Suppressor macrophage (primary cell): ENCODE results near the gene SH3YL1.

Experiments
- DNase-seq, 4 experiments: peaks; one replicate each; pipeline ENCODE4 v3.0.0-alpha.2; 2020 to 2022
- total RNA-seq, 17 experiments: gene quantifications; one replicate each; lab custom pipeline; 2026; ENCODE audit warnings: mixed read lengths in 6 of 17, inconsistent platforms in 3 of 17; lab: John Stamatoyannopoulos, UW

Gene SH3YL1, protein sequence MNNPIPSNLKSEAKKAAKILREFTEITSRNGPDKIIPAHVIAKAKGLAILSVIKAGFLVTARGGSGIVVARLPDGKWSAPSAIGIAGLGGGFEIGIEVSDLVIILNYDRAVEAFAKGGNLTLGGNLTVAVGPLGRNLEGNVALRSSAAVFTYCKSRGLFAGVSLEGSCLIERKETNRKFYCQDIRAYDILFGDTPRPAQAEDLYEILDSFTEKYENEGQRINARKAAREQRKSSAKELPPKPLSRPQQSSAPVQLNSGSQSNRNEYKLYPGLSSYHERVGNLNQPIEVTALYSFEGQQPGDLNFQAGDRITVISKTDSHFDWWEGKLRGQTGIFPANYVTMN
- total RNA-seq = 4.6 to 23.7 (median 14.2) reads per million in 17 experiments

- peak in 2 of 4 experiments; percentile 25 to 51 for DNase-seq
Measured at GRCh38 chr2:263774-264492, at the start of gene SH3YL1. TSS of gene SH3YL1 (minus strand) at chr2:264032. CDS start at chr2:263984, 48 bp downstream.

DNA sequence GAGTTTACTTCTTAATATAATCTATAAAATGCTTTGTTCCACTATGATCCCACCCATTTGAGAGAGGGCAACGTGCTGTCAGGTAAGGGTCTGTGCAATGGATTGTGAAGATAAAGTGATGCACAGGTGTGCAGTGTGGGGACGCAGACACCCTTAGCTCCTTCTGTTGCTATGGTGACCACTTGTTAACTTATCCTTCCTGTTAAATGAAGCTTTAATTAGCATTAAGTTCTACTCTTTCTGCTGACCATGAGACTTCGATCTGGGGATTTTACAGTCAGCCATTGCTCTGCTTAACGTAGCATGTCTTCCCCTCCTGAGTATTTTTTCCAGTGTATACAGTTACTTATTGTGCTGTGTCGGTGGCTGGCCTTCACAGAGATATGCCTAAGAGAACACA, 47.2 kb upstream of the SH3YL1 start:
- DNase-seq = no peak

DNA sequence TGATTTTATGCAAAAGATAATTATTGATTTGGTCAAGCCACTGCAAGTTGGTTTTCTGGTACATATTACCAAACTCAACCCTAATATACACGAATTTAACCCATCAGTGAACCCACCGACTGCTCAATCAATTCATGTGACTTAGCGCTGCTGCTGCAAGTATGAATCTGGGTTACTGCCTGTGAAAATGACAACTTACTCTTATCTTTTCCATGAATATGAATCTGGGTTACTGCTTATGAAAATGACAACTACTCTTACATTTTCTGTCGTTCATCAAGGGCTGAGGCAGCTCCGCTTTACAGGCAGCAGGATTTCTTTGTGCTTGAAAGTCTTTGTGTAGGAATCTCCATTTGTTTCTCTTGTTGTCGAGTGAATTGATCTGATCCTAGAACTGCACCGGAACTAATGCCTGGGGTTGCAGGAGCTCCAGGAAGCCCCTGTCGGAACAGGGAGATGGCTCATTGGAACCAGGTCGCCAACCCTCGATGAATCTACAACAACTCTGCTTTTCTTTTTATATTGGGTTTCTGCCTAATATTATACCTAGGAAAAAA, 46.2 kb upstream of the SH3YL1 start:
- no peak for DNase-seq

DNA sequence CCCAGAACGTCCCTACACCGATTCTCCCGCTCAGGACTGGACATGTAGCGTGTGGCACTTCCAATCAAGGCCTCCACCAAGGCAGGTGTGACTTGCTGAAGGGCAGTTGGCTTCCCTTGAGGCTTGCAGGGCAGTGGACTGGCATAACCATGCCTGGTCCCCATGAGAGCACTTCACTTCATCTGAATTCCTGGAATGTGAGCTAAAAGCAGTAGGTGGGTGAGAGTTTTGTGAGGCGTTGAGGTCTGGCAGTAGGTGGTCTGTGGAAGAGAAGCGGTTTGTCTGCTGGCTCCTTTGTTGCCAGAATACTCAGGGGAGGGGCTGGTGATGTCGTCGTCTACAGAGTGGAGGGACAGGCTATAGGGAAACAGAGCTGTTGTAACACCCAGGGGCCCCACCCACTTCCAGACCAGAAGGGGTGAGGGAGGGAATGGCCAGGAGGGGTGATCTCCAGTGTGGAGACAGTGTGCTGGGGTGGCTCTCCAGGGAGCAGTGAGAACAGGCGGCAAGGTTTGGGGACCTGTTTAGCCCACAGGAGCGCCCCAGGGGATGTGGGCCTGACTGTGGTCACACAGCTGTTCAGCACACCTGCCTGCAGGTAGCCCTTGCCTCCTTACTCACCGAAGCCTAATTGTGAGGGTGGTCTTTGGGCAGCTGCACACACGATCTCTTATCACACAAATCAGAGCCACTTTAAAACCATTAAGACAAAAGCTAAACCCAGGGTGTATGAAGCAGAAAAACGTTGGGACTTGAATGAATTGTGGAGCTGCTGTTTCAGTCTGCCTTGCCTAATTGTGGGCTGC, 45.5 kb upstream of the SH3YL1 start:
- DNase-seq = no peak

DNA sequence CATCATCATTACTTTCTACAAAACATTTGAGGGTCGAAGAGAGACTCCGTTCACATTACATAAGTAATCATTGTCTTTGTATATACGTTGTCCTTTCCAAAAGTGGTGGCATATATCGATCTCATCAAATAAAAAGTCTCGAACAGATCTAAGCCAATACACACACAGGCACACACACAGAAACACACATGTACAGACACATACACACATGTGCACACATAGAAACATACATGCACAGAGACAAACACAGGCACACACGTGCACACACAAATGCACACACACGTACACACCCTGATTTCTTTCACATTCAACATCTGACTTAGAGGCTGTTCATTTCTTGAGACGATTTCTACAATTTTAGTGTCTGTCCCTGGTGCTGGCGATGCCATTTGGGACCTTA, 41.5 kb upstream of the SH3YL1 start:
- DNase-seq = no peak

- DNase-seq = no peak
Measured at GRCh38 chr2:296354-296753, 32.5 kb upstream of the SH3YL1 start.

DNA sequence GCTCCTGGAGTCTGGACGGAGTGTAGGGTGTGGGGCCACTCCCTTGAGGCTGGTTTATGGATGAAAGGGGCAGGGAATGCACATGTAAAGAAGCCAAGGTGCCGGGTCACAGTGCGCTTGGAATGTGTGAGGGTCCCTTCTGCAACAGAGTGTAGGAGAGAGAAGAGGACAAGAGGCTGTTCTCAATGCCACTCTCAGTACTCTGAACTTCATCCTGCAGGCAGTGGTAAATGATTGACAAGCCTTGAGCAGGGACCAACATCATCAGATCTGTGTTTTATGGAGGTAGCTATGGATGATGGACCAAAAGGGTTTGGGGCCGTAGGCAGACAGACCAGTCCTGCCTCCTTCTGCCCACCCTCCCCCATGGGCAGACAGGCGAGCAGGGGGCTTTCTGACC, 31.3 kb upstream of the SH3YL1 start:
- DNase-seq = no peak

- DNase-seq = peak; percentile 58 to 83 (median 62)
Measured at GRCh38 chr2:290090-290722, 26.4 kb upstream of the SH3YL1 start.

DNA sequence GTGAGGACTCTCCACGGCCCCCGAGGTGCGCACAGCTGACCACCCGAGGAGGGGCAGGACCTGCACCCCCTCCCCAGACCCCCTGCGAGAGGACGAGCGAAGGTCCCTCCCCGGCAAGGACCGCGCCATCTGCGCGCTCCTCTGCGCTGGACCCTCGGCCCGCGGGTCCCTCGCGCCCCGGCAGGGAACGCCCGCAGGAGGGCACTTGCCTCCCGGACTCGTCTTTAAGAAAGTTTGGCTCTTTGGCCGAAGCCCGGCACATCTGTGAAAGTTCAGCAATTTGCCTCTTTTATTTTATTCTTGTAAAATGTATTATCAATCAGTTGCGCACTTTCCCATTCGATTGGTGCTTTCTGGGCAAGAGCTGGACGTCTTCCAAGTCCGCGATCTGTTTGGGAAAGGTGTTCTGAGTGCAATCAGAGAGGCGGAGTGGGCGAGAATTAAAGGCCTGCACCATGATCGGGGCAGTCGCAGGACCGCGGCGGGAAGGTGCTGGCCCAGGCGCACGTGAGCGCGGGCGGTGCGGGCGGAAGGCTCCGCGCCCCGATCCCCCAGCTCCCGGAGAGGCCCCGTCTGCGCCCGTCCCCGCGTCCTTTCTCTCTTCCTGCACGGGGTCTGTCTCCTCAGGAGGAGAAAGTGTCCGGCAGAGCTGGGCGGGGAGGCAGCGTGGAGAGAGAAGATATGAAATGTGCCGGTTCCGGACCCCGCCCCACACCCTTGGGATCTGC, 25.7 kb upstream of the SH3YL1 start:
- DNase-seq = peak in 1 of 4 experiments; percentile 15

DNA sequence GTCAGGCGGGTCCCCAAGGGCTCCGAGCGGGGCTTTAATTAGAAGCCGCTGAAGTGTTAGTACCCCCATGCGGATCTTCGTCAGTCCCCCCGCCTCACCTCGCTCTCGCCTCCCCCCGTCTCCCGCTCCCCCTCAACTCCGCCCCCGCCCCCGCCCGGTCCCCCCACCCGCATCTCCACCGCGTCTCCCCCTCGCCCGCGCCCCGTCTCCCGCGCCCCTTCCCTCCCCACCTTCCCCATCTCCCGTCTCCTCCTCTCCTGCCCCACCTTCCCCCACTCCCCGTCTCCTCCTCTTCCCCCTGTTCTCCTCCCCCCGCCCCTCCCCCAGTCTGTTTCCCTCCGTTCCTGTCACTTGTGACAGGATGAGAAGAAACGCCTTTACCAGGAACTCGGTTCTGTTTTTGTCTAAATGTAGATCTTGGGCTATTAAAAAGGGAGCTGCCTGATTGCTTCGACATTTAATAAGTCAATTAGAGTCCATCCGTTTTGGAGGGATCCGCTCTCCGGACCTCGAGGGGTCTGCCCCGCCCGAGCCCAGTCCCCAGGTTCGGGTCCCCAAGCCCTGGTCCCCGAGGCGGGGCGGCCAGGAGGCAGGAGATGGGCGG, 25.0 kb upstream of the SH3YL1 start:
- no peak for DNase-seq

DNA sequence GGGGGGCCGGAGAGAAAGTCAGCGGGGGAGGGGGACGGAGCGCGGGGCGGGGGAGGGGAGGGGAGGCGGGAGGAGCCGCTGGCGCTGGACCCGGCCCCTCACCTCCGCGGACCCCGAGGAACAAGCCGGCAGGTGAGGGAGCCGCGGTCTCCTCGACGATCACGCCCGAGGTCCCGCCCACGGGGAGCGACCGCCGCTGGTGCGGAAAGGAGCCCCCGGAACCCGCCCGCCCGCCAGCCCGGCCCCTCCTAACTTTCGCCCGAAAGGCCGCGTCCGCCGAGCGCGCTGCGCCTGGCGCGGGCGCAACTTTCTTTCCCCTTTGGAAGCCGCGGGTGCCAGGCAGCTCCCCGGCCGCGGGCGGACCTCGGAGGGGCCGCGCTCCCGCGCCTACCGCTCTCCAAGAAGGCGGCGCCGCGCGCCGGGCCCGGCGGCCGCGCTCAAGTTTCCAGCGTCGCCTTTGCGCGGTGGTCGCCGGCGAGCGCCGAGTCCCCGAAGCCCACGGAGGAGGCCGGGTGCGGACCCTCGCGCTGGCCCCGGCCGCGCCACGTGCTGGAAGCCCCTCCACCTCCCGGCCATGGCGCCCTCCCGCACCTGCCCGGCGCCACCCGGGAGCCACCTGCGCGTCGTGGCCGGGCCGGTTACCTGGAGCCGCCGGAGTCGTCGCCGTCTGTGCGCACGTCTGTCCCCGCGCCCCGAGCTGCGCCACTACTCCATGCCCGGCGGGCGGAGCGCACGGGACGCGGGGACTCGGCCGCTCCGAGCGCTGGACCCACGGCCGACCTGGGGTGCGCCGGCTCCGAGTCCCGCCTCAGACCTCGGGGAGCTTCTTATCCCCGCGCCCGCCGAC, 24.3 kb upstream of the SH3YL1 start, which contains the start of gene ALKAL2:
Gene ALKAL2, minus strand, starts transcription at position 181 of the 847 bp plus-strand sequence. CDS start 256 bp downstream, outside the sequence.
- DNase-seq = peak in 2 of 4 experiments; percentile 14 to 35

- peak in 3 of 4 experiments; percentile 19 to 61 (median 27) for DNase-seq
Measured at GRCh38 chr2:287471-287885, 23.6 kb upstream of the SH3YL1 start.

DNA sequence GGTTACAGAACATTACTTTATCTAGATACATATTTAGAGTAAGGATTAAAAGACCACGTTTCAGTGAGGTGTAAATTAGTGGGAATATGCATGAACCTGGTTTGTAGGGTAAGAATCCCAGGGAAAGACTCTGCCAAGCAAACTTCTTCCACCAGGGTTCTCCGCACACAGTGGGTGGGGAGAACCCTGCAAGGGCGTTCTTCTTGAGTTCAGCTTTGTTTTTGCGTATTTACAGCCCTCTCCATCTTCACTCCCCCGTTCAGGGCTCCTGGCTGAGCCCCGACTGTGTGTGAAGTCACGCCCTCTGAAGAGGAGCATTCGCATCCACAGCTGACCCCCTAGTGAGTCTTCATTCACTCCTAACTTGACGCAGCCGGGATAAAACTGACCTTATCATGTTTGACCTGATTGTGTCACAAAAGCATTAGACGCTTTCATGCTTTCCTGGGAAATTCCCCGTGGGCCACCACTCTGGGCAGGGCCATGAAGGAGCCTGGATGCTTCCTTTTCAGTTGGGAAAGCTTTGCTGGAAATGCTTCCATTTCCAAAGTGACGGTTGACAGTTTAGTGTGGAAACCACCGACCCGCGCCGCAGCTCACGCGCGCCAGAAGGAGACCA, 23.1 kb upstream of the SH3YL1 start:
- DNase-seq = peak in 1 of 4 experiments; percentile 10

- no peak for DNase-seq
Measured at GRCh38 chr2:286035-286434, 22.2 kb upstream of the SH3YL1 start.

DNA sequence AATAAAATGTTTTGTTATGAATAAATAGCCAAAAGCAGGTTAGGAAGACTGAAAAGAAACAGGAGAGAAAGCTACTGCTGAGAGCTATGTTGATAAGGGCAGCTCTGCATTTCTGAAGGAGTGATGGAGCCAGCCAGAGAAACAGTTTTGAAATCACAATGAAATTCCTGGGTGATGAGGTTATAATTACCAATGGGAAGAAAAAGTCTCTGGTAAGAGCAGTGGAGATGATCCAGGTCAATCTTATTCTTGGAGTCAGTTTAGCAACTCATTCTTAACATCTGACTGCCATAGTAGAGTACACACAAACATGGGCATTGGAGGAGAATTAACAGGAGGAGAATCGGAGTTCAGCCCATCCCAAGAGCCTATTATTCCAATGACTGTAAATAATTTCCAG, 21.7 kb upstream of the SH3YL1 start:
- no peak for DNase-seq

GRCh38 chr2:284896-285492, 21.2 kb upstream of the SH3YL1 start:
- no peak for DNase-seq

- no peak for DNase-seq
Measured at GRCh38 chr2:283996-284794, 20.4 kb upstream of the SH3YL1 start.
